ENCODE measurements around the gene USP8. TPM values are rescaled to one million over a fixed set of nuclear protein-coding genes. Genes with fewer than 3 reads are reported as not detected.

The USP8 gene
- total RNA-seq, 4 donors from 2014 or later: 45.9 to 70.0 (median 55.4) TPM

DNA sequence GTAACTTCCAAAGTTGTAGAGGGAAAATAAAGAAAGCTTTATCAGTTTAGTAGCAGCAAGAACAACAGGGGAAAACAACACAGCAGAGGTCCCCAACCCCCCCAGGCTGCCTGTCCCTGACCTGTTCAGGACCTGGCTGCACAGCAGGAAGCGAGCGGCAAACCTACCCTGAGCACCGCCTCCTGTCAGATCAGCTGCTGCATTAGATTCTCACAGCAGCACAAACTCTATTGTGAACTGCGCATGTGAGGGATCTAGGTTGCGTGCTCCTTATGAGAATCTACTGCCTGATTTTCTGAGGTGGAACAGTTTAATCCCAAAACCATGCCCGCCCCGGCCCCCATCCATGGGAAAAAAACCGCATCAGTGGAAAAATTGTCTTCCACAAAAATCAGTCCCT is 81.9 kb downstream of the USP8 start:
- no peak for ATAC-seq
- Histone ChIP-seq H3K9me3 (no peaks in the 10 kb centered on the region), H3K36me3 (peaks cover 0 to 39% of the 10 kb centered on the region in 2 donors), H3K4me3 (no peak overlapping the region), H3K27me3 (no peaks in the 10 kb centered on the region), H3K4me1 (no peaks in the 10 kb centered on the region), H3K27ac (no peak overlapping the region)
- 78 to 83% methylated on average over 5 to 7 of the region's 8 CpGs for WGBS, 2 donors (ENCODE audit: low coverage in 1 of 2)
- TF ChIP-seq POLR2A (IDR thresholded peaks at IDR 0.05) (no peak), EP300 (IDR thresholded peaks at IDR 0.05) (no peak), POLR2AphosphoS5 (IDR thresholded peaks at IDR 0.05) (no peak)
- TF ChIP-seq, protein P1, sequence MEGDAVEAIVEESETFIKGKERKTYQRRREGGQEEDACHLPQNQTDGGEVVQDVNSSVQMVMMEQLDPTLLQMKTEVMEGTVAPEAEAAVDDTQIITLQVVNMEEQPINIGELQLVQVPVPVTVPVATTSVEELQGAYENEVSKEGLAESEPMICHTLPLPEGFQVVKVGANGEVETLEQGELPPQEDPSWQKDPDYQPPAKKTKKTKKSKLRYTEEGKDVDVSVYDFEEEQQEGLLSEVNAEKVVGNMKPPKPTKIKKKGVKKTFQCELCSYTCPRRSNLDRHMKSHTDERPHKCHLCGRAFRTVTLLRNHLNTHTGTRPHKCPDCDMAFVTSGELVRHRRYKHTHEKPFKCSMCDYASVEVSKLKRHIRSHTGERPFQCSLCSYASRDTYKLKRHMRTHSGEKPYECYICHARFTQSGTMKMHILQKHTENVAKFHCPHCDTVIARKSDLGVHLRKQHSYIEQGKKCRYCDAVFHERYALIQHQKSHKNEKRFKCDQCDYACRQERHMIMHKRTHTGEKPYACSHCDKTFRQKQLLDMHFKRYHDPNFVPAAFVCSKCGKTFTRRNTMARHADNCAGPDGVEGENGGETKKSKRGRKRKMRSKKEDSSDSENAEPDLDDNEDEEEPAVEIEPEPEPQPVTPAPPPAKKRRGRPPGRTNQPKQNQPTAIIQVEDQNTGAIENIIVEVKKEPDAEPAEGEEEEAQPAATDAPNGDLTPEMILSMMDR (IDR thresholded peaks at IDR 0.05): no peak

DNA sequence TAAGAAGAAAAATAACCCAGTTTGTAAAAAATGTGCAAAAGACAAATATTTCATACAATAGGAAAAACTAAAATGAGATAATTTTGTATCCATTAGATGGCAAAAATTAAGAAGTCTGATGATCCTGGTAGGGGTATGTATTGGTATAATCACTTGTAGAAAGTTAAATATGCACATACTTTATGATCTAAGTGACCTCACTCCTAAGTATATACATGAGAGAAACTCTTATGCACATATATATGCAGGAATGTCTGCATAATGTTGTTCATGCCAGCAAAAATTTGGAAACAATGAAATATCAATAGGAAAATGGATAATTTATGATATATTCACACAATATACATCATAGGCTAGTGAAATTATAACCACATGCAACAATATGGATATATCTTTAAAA is 88.8 kb downstream of the USP8 start:
- TF ChIP-seq, protein P1 (IDR thresholded peaks at IDR 0.05): no peak
- TF ChIP-seq EP300 (IDR thresholded peaks at IDR 0.05) (no peak), POLR2A (IDR thresholded peaks at IDR 0.05) (no peak), POLR2AphosphoS5 (IDR thresholded peaks at IDR 0.05) (no peak)
- H3K27ac ChIP-seq: no peak overlapping the region
- H3K4me1 ChIP-seq: no peaks in the 10 kb centered on the region
- peaks cover 0 to 3% (median 0%) of the 10 kb centered on the region in 3 donors for H3K9me3 ChIP-seq
- peaks cover 0 to 14% of the 10 kb centered on the region in 2 donors for H3K36me3 ChIP-seq
- no peak for ATAC-seq
- H3K4me3 ChIP-seq: no peak overlapping the region
- H3K27me3 ChIP-seq: no peaks in the 10 kb centered on the region

DNA sequence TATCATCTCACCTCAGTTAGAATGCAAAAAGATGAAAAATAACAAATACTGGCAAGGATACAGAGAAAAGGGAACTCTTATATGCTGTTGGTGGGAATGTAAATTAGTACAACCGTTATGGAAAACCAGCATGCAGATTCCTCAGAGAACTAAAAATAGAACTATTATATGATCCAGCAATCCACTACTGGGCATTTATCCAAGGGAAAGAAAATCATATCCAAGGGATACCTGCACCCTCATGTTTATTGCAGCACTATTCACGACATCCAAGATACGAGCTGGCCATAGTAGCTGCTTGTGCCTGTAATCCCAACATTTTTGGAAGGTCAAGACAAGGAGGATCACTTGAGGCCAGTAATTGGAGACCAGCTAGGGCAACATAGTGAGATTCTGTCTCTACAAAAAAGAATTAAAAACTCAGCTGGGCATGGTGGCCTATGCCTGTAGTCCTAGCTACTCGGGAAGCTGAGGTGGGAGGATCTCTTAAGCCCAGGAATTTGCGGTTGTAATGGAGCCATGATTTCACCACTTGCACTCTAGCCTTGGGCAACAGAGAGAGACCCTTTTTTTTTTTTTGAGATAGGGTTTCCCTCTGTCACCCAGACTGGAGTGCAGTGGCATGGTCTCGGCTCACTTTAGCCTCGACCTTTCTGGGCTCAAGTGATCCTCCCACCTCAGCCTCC is 95.7 kb downstream of the USP8 start:
- Histone ChIP-seq H3K4me1 (peaks cover 0 to 6% (median 0%) of the 10 kb centered on the region in 3 donors), H3K4me3 (no peak overlapping the region), H3K27ac (no peak overlapping the region), H3K9me3 (peaks cover 0 to 8% (median 0%) of the 10 kb centered on the region in 3 donors), H3K36me3 (no peaks in the 10 kb centered on the region), H3K27me3 (no peaks in the 10 kb centered on the region)
- 31 to 61% methylated on average over 6 of the region's 7 CpGs for WGBS, 2 donors (ENCODE audit: low coverage in 1 of 2)
- TF ChIP-seq, protein P1 (IDR thresholded peaks at IDR 0.05): no peak
- no peak for TF ChIP-seq EP300 (IDR thresholded peaks at IDR 0.05)
- no peak for TF ChIP-seq POLR2A (IDR thresholded peaks at IDR 0.05)
- no peak for TF ChIP-seq POLR2AphosphoS5 (IDR thresholded peaks at IDR 0.05)
- ATAC-seq: no peak

- Histone ChIP-seq H3K27ac (no peak overlapping the region), H3K36me3 (no peaks in the 10 kb centered on the region), H3K4me3 (no peak overlapping the region), H3K4me1 (peaks cover 0 to 6% (median 0%) of the 10 kb centered on the region in 3 donors), H3K9me3 (no peaks in the 10 kb centered on the region), H3K27me3 (no peaks in the 10 kb centered on the region)
- 36 to 47% methylated on average over 2 to 5 of the region's 5 CpGs for WGBS, 2 donors (ENCODE audit: low coverage in 1 of 2)
- ATAC-seq: no peak
- no peak for TF ChIP-seq POLR2AphosphoS5 (IDR thresholded peaks at IDR 0.05)
Measured at GRCh38 chr15:50523851-50524251, 99.6 kb downstream of the USP8 start.

DNA sequence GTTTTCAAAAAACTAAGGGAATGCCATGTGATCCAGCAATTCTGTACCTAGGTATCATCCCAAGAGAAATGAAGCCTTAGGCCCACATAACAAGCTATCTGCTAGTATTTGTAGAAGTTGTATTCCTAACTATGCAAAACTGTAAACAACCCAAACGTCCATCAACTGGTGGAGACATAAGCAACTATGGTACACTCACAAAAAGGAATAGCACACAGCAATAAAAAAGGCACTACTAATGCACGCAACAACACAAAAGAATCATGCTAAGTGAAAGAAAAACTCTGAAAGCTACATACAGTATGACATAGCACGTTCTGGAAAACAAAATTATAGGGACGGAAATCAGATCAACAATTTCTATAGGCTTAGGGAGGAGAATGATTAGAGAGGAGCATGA is 107.0 kb downstream of the USP8 start:
- Histone ChIP-seq H3K36me3 (no peaks in the 10 kb centered on the region), H3K4me3 (no peak overlapping the region), H3K27me3 (no peaks in the 10 kb centered on the region), H3K27ac (no peak overlapping the region), H3K4me1 (no peaks in the 10 kb centered on the region), H3K9me3 (peaks cover 0 to 6% (median 0%) of the 10 kb centered on the region in 3 donors)
- ATAC-seq: no peak
- TF ChIP-seq, protein P1 (IDR thresholded peaks at IDR 0.05): no peak
- TF ChIP-seq POLR2A (IDR thresholded peaks at IDR 0.05) (no peak), POLR2AphosphoS5 (IDR thresholded peaks at IDR 0.05) (no peak), EP300 (IDR thresholded peaks at IDR 0.05) (no peak)
- 93% methylated on average over 4 of the region's 4 CpGs for WGBS, 2 donors (ENCODE audit: low coverage in 1 of 2)
